Common myeloid progenitor, CD34-positive (primary cell): ENCODE results near the gene INKA2.
A peak's percentile ranks its signal among the peaks of the same experiment; 100 is the strongest.

Experiments
- CTCF ChIA-PET: fragments of 350-600 bp; sonication (Branson Sonifier 250); formaldehyde crosslinking; loops from one replicate; lab custom pipeline; 2021; ENCODE audit warnings: antibody characterized with exemption; lab: Charles Lee
- POLR2A ChIA-PET: fragments of 350-600 bp; sonication (Branson Sonifier 250); formaldehyde crosslinking; loops from one replicate; lab custom pipeline; 2021; ENCODE audit warnings: antibody characterized with exemption; lab: Charles Lee
- DNase-seq, 3 donors: peaks; one replicate each; pipeline versions ENCODE4 v3.0.0 to v3.0.0-alpha.2; 2013
- H3K27ac ChIP-seq, 2 experiments: 1 replicate in 1 of 2; 2 replicates in 1 of 2; pipeline ENCODE4 v1.7.0; 2013; ENCODE audit warnings: inconsistent platforms in 2 of 2, low read length in 2 of 2, mild to moderate bottlenecking in 2 of 2, low read depth in 1 of 2, moderate library complexity in 1 of 2; ENCODE audit not compliant: severe bottlenecking in 2 of 2, insufficient read depth in 1 of 2, poor library complexity in 1 of 2
- H3K27me3 ChIP-seq, 5 experiments: replicated peaks in 2 of 5; 1 replicate in 3 of 5; 2 replicates in 2 of 5; pipeline versions ENCODE4 v1.6.1 to v1.7.0; 2013; ENCODE audit warnings: low read length in 4 of 5, mild to moderate bottlenecking in 2 of 5, moderate library complexity in 2 of 5, inconsistent platforms in 1 of 5; ENCODE audit not compliant: insufficient read depth in 5 of 5, control insufficient read depth in 4 of 5
- H3K36me3 ChIP-seq, 4 experiments: 1 replicate in 2 of 4; 2 replicates in 2 of 4; pipeline versions ENCODE4 v1.6.1 to v1.7.0; 2013; ENCODE audit warnings: low read length in 3 of 4, control low read depth in 1 of 4, mild to moderate bottlenecking in 1 of 4; ENCODE audit not compliant: control insufficient read depth in 4 of 4, insufficient read depth in 4 of 4
- H3K4me1 ChIP-seq, 4 experiments: 1 replicate in 3 of 4; 2 replicates in 1 of 4; pipeline versions ENCODE4 v1.6.1 to v1.7.1; 2013; ENCODE audit warnings: low read length in 3 of 4, mild to moderate bottlenecking in 3 of 4, control low read depth in 1 of 4, inconsistent platforms in 1 of 4, moderate library complexity in 1 of 4; ENCODE audit not compliant: control insufficient read depth in 4 of 4, insufficient read depth in 4 of 4; ENCODE audit errors: control extremely low read depth in 1 of 4
- H3K4me3 ChIP-seq, 7 experiments: 1 replicate in 4 of 7; 2 replicates in 3 of 7; pipeline versions ENCODE4 v1.5.1 to v1.7.0; 2013; ENCODE audit warnings: mild to moderate bottlenecking in 7 of 7, low read length in 6 of 7, moderate library complexity in 6 of 7, inconsistent platforms in 2 of 7, low read depth in 2 of 7, control low read depth in 1 of 7; ENCODE audit not compliant: insufficient read depth in 4 of 7, control insufficient read depth in 1 of 7; ENCODE audit errors: extremely low read depth in 1 of 7
- H3K9me3 ChIP-seq, 5 experiments: 1 replicate in 4 of 5; 2 replicates in 1 of 5; pipeline versions ENCODE4 v1.6.1 to v1.7.1; 2013; ENCODE audit warnings: low read length in 4 of 5, mild to moderate bottlenecking in 2 of 5, inconsistent platforms in 1 of 5, low read depth in 1 of 5, moderate library complexity in 1 of 5; ENCODE audit not compliant: control insufficient read depth in 4 of 5, insufficient read depth in 2 of 5; ENCODE audit errors: control extremely low read depth in 1 of 5
- WGBS: methylation state at CpG from one replicate; pipeline ENCODE4 v1.1.5; 2013; ENCODE audit not compliant: insufficient coverage; 5-methylcytosine and 5-hydroxymethylcytosine counted together

INKA2 gene

GRCh38 chr1:111777301-111777700 lies 38.1 kb upstream of the INKA2 start:
- Histone ChIP-seq H3K4me1 (no peaks in the 10 kb centered on the region), H3K27me3 (peaks cover 0 to 2% (median 0%) of the 10 kb centered on the region in 5 experiments), H3K4me3 (no peak overlapping the region), H3K27ac (no peak overlapping the region), H3K9me3 (no peaks in the 10 kb centered on the region), H3K36me3 (no peaks in the 10 kb centered on the region)
- POLR2A ChIA-PET = no interaction called here
- DNase-seq = no peak
- WGBS = no CpG with 5 or more reads among the region's 1 CpG
- CTCF ChIA-PET = interaction anchor here (0.7 to 0.8 kb wide), 2 partner anchors 15 to 63 kb away, joined by 3 read pairs; no protein-coding TSS in a partner anchor

DNA sequence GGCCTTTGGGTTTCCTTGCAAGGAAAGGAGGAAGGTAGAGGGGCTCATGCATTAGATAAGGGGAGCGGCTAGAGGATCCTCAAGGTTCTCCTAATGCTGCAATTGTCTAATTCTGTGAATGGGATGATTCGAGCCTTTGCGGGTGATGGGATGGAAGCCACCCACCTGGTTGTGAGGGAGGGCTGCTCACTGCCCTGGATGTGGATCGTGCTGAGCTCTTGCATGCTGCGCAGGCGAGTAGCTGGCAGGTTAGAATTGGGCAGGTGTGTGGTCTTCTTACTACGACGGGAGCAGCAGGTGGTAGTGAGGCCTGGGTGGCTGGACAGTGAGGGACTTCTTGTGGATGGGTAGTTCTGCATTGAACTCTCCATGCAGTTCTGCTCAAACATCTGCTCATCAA lies 37.7 kb upstream of the INKA2 start:
- H3K4me3 ChIP-seq = no peak overlapping the region
- ChIA-PET CTCF (interaction anchor here (0.7 kb wide), 1 partner anchor 63 kb away, joined by 3 read pairs; no protein-coding TSS in a partner anchor), POLR2A (no interaction called here)
- H3K4me1 ChIP-seq = no peaks in the 10 kb centered on the region
- H3K36me3 ChIP-seq = no peaks in the 10 kb centered on the region
- H3K9me3 ChIP-seq = no peaks in the 10 kb centered on the region
- DNase-seq = no peak
- no peak overlapping the region for H3K27ac ChIP-seq
- H3K27me3 ChIP-seq = no peaks in the 10 kb centered on the region
- 96% methylated on average over 8 of the region's 8 CpGs for WGBS

DNA sequence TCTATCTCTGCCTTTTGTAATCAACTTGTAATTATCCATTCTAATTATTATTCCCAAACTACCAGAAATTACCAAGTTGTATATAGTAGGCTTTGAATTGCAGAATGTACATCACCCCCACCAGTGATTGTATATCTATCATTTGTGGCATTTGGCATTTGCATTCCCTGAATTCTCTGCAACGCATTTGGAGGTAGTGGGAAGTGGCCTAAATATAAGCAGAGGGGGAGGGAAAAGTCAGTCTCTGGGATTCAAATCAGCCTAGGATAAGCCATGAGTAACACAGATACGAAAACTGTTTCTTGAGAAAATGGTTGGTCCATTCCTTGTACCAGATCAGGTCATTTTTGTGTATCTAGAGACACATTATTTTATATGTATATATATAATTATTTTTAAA lies 37.2 kb upstream of the INKA2 start:
- H3K27me3 ChIP-seq = no peaks in the 10 kb centered on the region
- ChIA-PET POLR2A (no interaction called here), CTCF (no interaction called here)
- no peaks in the 10 kb centered on the region for H3K36me3 ChIP-seq
- H3K4me3 ChIP-seq = no peak overlapping the region
- WGBS = 88% methylated on average over 1 of the region's 2 CpGs
- H3K27ac ChIP-seq = no peak overlapping the region
- no peaks in the 10 kb centered on the region for H3K4me1 ChIP-seq
- H3K9me3 ChIP-seq = no peaks in the 10 kb centered on the region
- no peak for DNase-seq

GRCh38 chr1:111775966-111776365 lies 36.8 kb upstream of the INKA2 start:
- POLR2A ChIA-PET = no interaction called here
- CTCF ChIA-PET = no interaction called here
- H3K9me3 ChIP-seq = no peaks in the 10 kb centered on the region
- no peaks in the 10 kb centered on the region for H3K4me1 ChIP-seq
- no peaks in the 10 kb centered on the region for H3K36me3 ChIP-seq
- no peak overlapping the region for H3K27ac ChIP-seq
- no peaks in the 10 kb centered on the region for H3K27me3 ChIP-seq
- WGBS = 90% methylated on average over 2 of the region's 9 CpGs
- no peak overlapping the region for H3K4me3 ChIP-seq
- DNase-seq = no peak

GRCh38 chr1:111770916-111771315 lies 31.7 kb upstream of the INKA2 start:
- peaks cover 6 to 34% (median 15%) of the 10 kb centered on the region in 4 experiments for H3K36me3 ChIP-seq
- H3K9me3 ChIP-seq = no peaks in the 10 kb centered on the region
- WGBS = no CpG with 5 or more reads among the region's 4 CpGs
- POLR2A ChIA-PET = no interaction called here
- H3K4me3 ChIP-seq = no peak overlapping the region
- no peak overlapping the region for H3K27ac ChIP-seq
- no peak for DNase-seq
- CTCF ChIA-PET = interaction anchor here (0.9 to 14.6 kb wide), 4 partner anchors 10 to 941 kb away, joined by 3 to 213 read pairs (median 6); no protein-coding TSS in a partner anchor
- no peaks in the 10 kb centered on the region for H3K4me1 ChIP-seq
- no peaks in the 10 kb centered on the region for H3K27me3 ChIP-seq

DNA sequence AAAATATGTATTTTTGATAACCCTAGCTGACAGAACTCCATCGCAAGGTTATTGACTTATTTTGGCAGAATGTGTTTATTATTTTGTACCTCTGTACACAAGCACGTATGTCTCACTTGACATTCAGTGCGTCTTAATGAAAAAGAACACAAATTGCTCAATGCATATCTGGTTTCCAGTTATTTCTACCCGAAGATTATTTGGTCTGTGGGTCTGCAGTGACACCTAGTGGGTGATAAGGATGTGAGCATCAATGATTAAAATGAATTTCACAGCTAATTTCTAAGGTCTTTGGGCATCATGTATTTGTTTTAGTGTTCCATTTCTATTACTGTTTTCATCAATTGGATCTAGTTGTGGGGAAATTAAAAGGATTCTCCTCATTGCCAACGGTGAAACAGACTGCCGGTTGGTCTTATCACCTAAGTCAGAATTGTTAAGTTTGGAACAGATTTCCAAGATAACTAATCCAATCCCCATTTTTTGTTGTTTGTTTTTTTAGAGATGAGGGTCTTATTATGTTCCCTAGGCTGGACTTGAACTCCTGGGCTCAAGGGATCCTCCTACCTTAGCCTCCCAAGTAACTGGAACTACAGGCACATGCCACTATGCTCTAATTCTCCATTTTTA lies 30.4 kb upstream of the INKA2 start:
- ChIA-PET CTCF (interaction anchor here (0.6 to 14.6 kb wide), 22 partner anchors 9 to 363 kb away, joined by 3 to 213 read pairs (median 4); no protein-coding TSS in a partner anchor), POLR2A (interaction anchor here (0.8 kb wide), 1 partner anchor 15 kb away, joined by 3 read pairs; no protein-coding TSS in a partner anchor)
- H3K4me1 ChIP-seq = no peaks in the 10 kb centered on the region
- H3K27ac ChIP-seq = no peak overlapping the region
- DNase-seq = peak; percentile 72 to 87 (median 84)
- H3K36me3 ChIP-seq = peaks cover 10 to 46% (median 22%) of the 10 kb centered on the region in 4 experiments
- no peak overlapping the region for H3K4me3 ChIP-seq
- no peaks in the 10 kb centered on the region for H3K27me3 ChIP-seq
- 20% methylated on average over 1 of the region's 6 CpGs for WGBS
- no peaks in the 10 kb centered on the region for H3K9me3 ChIP-seq

GRCh38 chr1:111768625-111769024 lies 29.4 kb upstream of the INKA2 start:
- no peaks in the 10 kb centered on the region for H3K9me3 ChIP-seq
- no peaks in the 10 kb centered on the region for H3K4me1 ChIP-seq
- peaks cover 13 to 51% (median 27%) of the 10 kb centered on the region in 4 experiments for H3K36me3 ChIP-seq
- CTCF ChIA-PET = interaction anchor here (0.8 to 14.6 kb wide), 23 partner anchors 8 to 568 kb away, joined by 3 to 213 read pairs (median 4); no protein-coding TSS in a partner anchor
- POLR2A ChIA-PET = no interaction called here
- H3K4me3 ChIP-seq = no peak overlapping the region
- no peak overlapping the region for H3K27ac ChIP-seq
- H3K27me3 ChIP-seq = no peaks in the 10 kb centered on the region
- no peak for DNase-seq
